ENCODE measurements around the gene PARP16. TPM values are rescaled to one million over a fixed set of nuclear protein-coding genes. Genes with fewer than 3 reads are reported as not detected.

Gene PARP16
- total and polyA plus RNA-seq, 9 of the 15 experiments (the other 6 are each of a cell fraction or from before 2014, with no cell fraction given), result 3.0 to 9.9 (median 5.8) TPM

- TF ChIP-seq HCFC1 (IDR thresholded peaks at IDR 0.05; ENCODE audit: low read depth, low read length), result no peak
- TF ChIP-seq SUPT5H (IDR thresholded peaks at IDR 0.05), result no peak
- TF ChIP-seq CHD1 (IDR thresholded peaks at IDR 0.05; ENCODE audit: low read length), result no peak
- peak; percentile 57; the same call in 1 of the 2 replicates for TF ChIP-seq JUND (IDR thresholded peaks at IDR 0.05; ENCODE audit: borderline replicate concordance, low read depth, low read length)
- TF ChIP-seq JUND (tag; IDR thresholded peaks at IDR 0.05; ENCODE audit: borderline replicate concordance, low read depth, low read length), result peak; percentile 64; the same call in 1 of the 3 replicates
- peak in 1 of 2 experiments; percentile 74; a peak in 2 of 4 replicates for TF ChIP-seq TBL1XR1 (IDR thresholded peaks at IDR 0.05; ENCODE audit: low read length in 2 of 2)
- TF ChIP-seq TRIM24 (IDR thresholded peaks at IDR 0.05), result 0 out of 4 replicates have a peak, but pooled peaks of 1 of the 2 experiments have one; percentile 36
- peak; percentile 56 for TF ChIP-seq DEAF1 (CRISPR knock-in tag; IDR thresholded peaks at IDR 0.05)
- TF ChIP-seq NCOA1 (IDR thresholded peaks at IDR 0.05; ENCODE audit: low read depth), result no peak
- TF ChIP-seq ZNF75A (CRISPR knock-in tag; IDR thresholded peaks at IDR 0.05), result no peak
- no peak for TF ChIP-seq ILK (tag; IDR thresholded peaks at IDR 0.05; ENCODE audit: borderline replicate concordance, low read depth)
- no peak for TF ChIP-seq STAT5B (CRISPR knock-in tag; IDR thresholded peaks at IDR 0.05)
- no peak for TF ChIP-seq PHF20 (IDR thresholded peaks at IDR 0.05; ENCODE audit: partially characterized antibody)
- no peak for TF ChIP-seq MCM5 (IDR thresholded peaks at IDR 0.05; ENCODE audit: low read depth)
- TF ChIP-seq EHMT2 (IDR thresholded peaks at IDR 0.05), result no peak
- TF ChIP-seq CBX1 (IDR thresholded peaks at IDR 0.05; ENCODE audit: low read depth), result peak; percentile 20; the same call in 1 of the 2 replicates
- no peak for TF ChIP-seq FOXK1 (CRISPR knock-in tag; IDR thresholded peaks at IDR 0.05; ENCODE audit: borderline replicate concordance)
- TF ChIP-seq NFYB (IDR thresholded peaks at IDR 0.05; ENCODE audit: extremely low read depth, insufficient read length), result no peak
- no peak for TF ChIP-seq NFIX (CRISPR knock-in tag; IDR thresholded peaks at IDR 0.05; ENCODE audit: low read depth)
- no peak for TF ChIP-seq PRPF4 (IDR thresholded peaks at IDR 0.05; ENCODE audit: insufficient read depth, low read depth, low read length, poor library complexity, severe bottlenecking)
- TF ChIP-seq CXXC5 (CRISPR knock-in tag; IDR thresholded peaks at IDR 0.05), result 0 out of 2 replicates have a peak, but pooled peaks have one; percentile 50
- TF ChIP-seq NKRF (IDR thresholded peaks at IDR 0.05; ENCODE audit: borderline replicate concordance), result no peak
- peak; percentile 76 for TF ChIP-seq CTCFL (IDR thresholded peaks at IDR 0.05; ENCODE audit: borderline replicate concordance, insufficient read depth, low read depth, low read length, poor library complexity, severe bottlenecking)
Observed at GRCh38 chr15:65212097-65212496, 74.6 kb downstream of the PARP16 start (continued).

All from K562 (cell line).